Osteocyte (in vitro differentiated cells): ENCODE data around the gene GPATCH4. TPM values are rescaled to one million over a fixed set of nuclear protein-coding genes. Genes with fewer than 3 reads are reported as not detected.

Source experiments
- DNase-seq: peaks from one replicate; pipeline ENCODE4 v3.0.0; 2021; ENCODE audit warnings: mixed read lengths; ENCODE audit not compliant: unreplicated experiment; ENCODE audit errors: extremely low spot score
- H3K27ac Mint-ChIP-seq: one replicate; pipeline ENCODE4 v1.8.0; 2021; ENCODE audit warnings: mild to moderate bottlenecking, mixed read lengths; ENCODE audit not compliant: unreplicated experiment
- H3K27me3 Mint-ChIP-seq: one replicate; pipeline ENCODE4 v1.8.0; 2021; ENCODE audit warnings: mixed read lengths; ENCODE audit not compliant: unreplicated experiment
- H3K36me3 Mint-ChIP-seq: one replicate; pipeline ENCODE4 v1.8.0; 2021; ENCODE audit warnings: mixed read lengths; ENCODE audit not compliant: unreplicated experiment
- H3K4me1 Mint-ChIP-seq: one replicate; pipeline ENCODE4 v1.8.0; 2021; ENCODE audit warnings: mixed read lengths; ENCODE audit not compliant: unreplicated experiment
- H3K4me3 Mint-ChIP-seq: one replicate; pipeline ENCODE4 v1.8.0; 2021; ENCODE audit warnings: mild to moderate bottlenecking, moderate library complexity, mixed read lengths; ENCODE audit not compliant: unreplicated experiment
- H3K9me3 Mint-ChIP-seq: one replicate; pipeline ENCODE4 v1.8.0; 2021; ENCODE audit warnings: mixed read lengths; ENCODE audit not compliant: unreplicated experiment
- CTCF ChIP-seq: fragments of 200-600 bp; sonication (generic); IDR thresholded peaks from 2 replicates; pipeline ENCODE4 v1.5.0; 2021; ENCODE audit warnings: antibody characterized with exemption, mild to moderate bottlenecking, moderate library complexity
- total RNA-seq: library from RNA; stranded (reverse); gene quantifications from 2 replicates; pipeline ENCODE4 v1.2.1, GENCODE V29; 2021

GPATCH4 gene
- total RNA-seq, 1 donor from 2014 or later: 20.6 TPM

DNA sequence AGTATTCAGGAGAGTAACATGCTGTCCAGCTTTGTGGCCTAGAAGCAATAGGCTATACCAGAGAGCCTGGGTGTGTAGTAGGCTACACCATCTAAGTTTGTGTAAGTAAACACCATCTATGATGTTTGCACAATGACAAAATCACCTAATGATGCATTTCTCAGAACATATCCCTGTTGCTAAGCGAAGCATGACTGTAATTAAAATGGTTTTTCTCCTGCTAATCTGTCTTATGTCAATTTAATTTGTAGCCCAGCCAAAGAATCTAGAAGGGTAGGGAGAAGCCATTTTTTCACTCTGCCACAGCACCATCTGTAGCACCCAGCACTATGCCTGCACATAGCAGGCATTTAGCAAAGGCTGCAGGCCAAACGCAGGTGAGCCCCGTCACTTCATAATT, 23.7 kb downstream of the GPATCH4 start:
- H3K27me3 Mint-ChIP-seq: peaks cover 16% of the 10 kb centered on the region
- H3K36me3 Mint-ChIP-seq: no peaks in the 10 kb centered on the region
- peaks cover 2% of the 10 kb centered on the region for H3K4me1 Mint-ChIP-seq
- TF ChIP-seq CTCF: no peak
- no peak overlapping the region for H3K4me3 Mint-ChIP-seq
- DNase-seq: no peak
- no peak overlapping the region for H3K27ac Mint-ChIP-seq
- H3K9me3 Mint-ChIP-seq: no peaks in the 10 kb centered on the region

- no peak overlapping the region for H3K4me3 Mint-ChIP-seq
- H3K27ac Mint-ChIP-seq: no peak overlapping the region
- H3K9me3 Mint-ChIP-seq: no peaks in the 10 kb centered on the region
- H3K27me3 Mint-ChIP-seq: peaks cover 16% of the 10 kb centered on the region
- no peak for TF ChIP-seq CTCF
- no peaks in the 10 kb centered on the region for H3K36me3 Mint-ChIP-seq
- peaks cover 24% of the 10 kb centered on the region for H3K4me1 Mint-ChIP-seq
- DNase-seq: no peak
These were observed 27.1 kb downstream of the GPATCH4 start for GRCh38 chr1:156574039-156574633.

- TF ChIP-seq CTCF: no peak
- Mint-ChIP-seq H3K36me3 (no peaks in the 10 kb centered on the region), H3K9me3 (no peaks in the 10 kb centered on the region), H3K4me1 (peaks cover 24% of the 10 kb centered on the region), H3K4me3 (peak overlapping the region; percentile 94), H3K27me3 (peaks cover 16% of the 10 kb centered on the region), H3K27ac (peak overlapping the region; percentile 87)
- DNase-seq: no peak
These were observed 28.6 kb downstream of the GPATCH4 start for GRCh38 chr1:156572663-156573018.

DNA sequence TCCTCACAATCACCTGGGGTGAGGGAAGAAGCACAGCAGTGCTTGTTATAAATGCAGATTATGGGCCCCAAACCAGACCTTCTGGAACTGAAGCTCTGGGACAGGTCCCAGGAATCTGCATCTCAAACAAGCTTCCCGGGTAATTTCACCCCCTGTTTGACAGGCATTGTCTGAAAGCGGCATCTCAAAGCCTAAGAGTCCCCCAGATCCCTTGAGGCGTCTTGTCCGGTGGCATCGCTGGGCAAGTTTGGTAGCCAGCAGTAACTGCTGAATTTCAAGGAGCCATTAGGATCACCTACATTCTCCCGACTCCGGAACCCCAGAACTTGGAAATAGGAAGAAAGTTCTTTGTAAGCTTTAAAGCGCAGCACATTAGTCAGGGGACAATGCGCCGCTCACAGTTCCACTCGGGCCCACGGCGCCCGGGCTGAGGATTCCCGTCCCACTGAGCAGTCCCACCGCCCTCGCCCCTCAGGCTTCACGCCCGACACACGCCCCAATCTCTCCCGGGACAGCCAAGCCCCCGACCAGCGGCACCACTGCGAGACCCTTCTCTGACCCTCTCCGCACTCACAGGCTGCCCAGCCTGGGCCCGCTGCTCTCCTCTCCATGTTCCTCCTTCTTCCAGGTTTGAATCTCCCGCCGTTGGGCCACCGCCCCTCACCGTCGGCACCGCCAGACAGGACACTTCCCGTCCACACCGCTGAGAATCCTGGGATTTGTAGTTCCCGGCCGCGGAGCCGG, 29.2 kb downstream of the GPATCH4 start, which contains the start of gene IQGAP3:
Gene IQGAP3 (minus strand): TSS at position 647 of the 744 bp plus-strand sequence. CDS start 36 bp downstream, at position 611.
- H3K4me3 Mint-ChIP-seq: peak within 1 kb of the TSS; percentile 94
- no peak for TF ChIP-seq CTCF
- peak; percentile 93 for DNase-seq
- no peaks in the 10 kb centered on the region for H3K36me3 Mint-ChIP-seq
- H3K27ac Mint-ChIP-seq: peak within 1 kb of the TSS; percentile 87
- peaks cover 24% of the 10 kb centered on the region for H3K4me1 Mint-ChIP-seq
- no peaks in the 10 kb centered on the region for H3K9me3 Mint-ChIP-seq
- H3K27me3 Mint-ChIP-seq: peaks cover 16% of the 10 kb centered on the region

GRCh38 chr1:156571261-156571852, 29.9 kb downstream of the GPATCH4 start:
- Mint-ChIP-seq H3K36me3 (no peaks in the 10 kb centered on the region), H3K27ac (peak overlapping the region; percentile 87), H3K9me3 (no peaks in the 10 kb centered on the region), H3K27me3 (peaks cover 16% of the 10 kb centered on the region), H3K4me3 (peak overlapping the region; percentile 94), H3K4me1 (peaks cover 24% of the 10 kb centered on the region)
- no peak for DNase-seq
- TF ChIP-seq CTCF: no peak
